Measurements from ENCODE around the gene DENND10. TPM values are rescaled to one million over a fixed set of nuclear protein-coding genes. Genes with fewer than 3 reads are reported as not detected.

Gene DENND10
- polyA plus RNA-seq, 1 experiment: 86.8 TPM

- CTCF ChIA-PET: no interaction called here
- Histone ChIP-seq H3K27me3 (ENCODE audit: control insufficient read depth, insufficient read depth, low read length) (no peaks in the 10 kb centered on the region), H3K4me3 (ENCODE audit: low read depth, low read length) (peak overlapping the region; percentile 76), H3K36me3 (ENCODE audit: control insufficient read depth, insufficient read depth, low read length) (peaks cover 12% of the 10 kb centered on the region)
- DNase-seq (ENCODE audit: low read depth): no peak
- TF ChIP-seq CTCF (IDR thresholded peaks at IDR 0.05; ENCODE audit: insufficient read depth, low read depth, low read length): no peak
- POLR2A ChIA-PET: no interaction called here
Measured at GRCh38 chr10:119166118-119166500, 62.2 kb downstream of the DENND10 start.

GRCh38 chr10:119166564-119166963 is 62.7 kb downstream of the DENND10 start:
- no peak overlapping the region for H3K4me3 ChIP-seq (ENCODE audit: low read depth, low read length)
- no peak for TF ChIP-seq CTCF (IDR thresholded peaks at IDR 0.05; ENCODE audit: insufficient read depth, low read depth, low read length)
- POLR2A ChIA-PET: no interaction called here
- H3K27me3 ChIP-seq (ENCODE audit: control insufficient read depth, insufficient read depth, low read length): no peaks in the 10 kb centered on the region
- peaks cover 16% of the 10 kb centered on the region for H3K36me3 ChIP-seq (ENCODE audit: control insufficient read depth, insufficient read depth, low read length)
- CTCF ChIA-PET: no interaction called here
- no peak for DNase-seq (ENCODE audit: low read depth)

GRCh38 chr10:119167041-119167440 is 63.1 kb downstream of the DENND10 start:
- CTCF ChIA-PET: interaction anchor here (1.1 to 2.9 kb wide), 3 partner anchors 9 to 32 kb away, joined by 3 to 11 read pairs (median 3); no protein-coding TSS in a partner anchor
- peaks cover 18% of the 10 kb centered on the region for H3K36me3 ChIP-seq (ENCODE audit: control insufficient read depth, insufficient read depth, low read length)

GRCh38 chr10:119174109-119174508 is 70.2 kb downstream of the DENND10 start:
- POLR2A ChIA-PET: no interaction called here
- CTCF ChIA-PET: interaction anchor here (1.6 kb wide), 1 partner anchor 32 kb away, joined by 3 read pairs; no protein-coding TSS in a partner anchor
- no peak for TF ChIP-seq CTCF (IDR thresholded peaks at IDR 0.05; ENCODE audit: insufficient read depth, low read depth, low read length)

More at GRCh38 chr10:119167041-119167440, 63.1 kb downstream of the DENND10 start:
- POLR2A ChIA-PET: no interaction called here
- no peaks in the 10 kb centered on the region for H3K27me3 ChIP-seq (ENCODE audit: control insufficient read depth, insufficient read depth, low read length)
- H3K4me3 ChIP-seq (ENCODE audit: low read depth, low read length): no peak overlapping the region
- DNase-seq (ENCODE audit: low read depth): no peak
- TF ChIP-seq CTCF (IDR thresholded peaks at IDR 0.05; ENCODE audit: insufficient read depth, low read depth, low read length): no peak

GRCh38 chr10:119176166-119176565 is 72.3 kb downstream of the DENND10 start:
- Histone ChIP-seq H3K36me3 (ENCODE audit: control insufficient read depth, insufficient read depth, low read length) (peaks cover 6% of the 10 kb centered on the region), H3K27me3 (ENCODE audit: control insufficient read depth, insufficient read depth, low read length) (no peaks in the 10 kb centered on the region), H3K4me3 (ENCODE audit: low read depth, low read length) (no peak overlapping the region)
- POLR2A ChIA-PET: interaction anchor here (1.2 kb wide), 1 partner anchor 14 kb away, joined by 3 read pairs; no protein-coding TSS in a partner anchor
- no peak for TF ChIP-seq CTCF (IDR thresholded peaks at IDR 0.05; ENCODE audit: insufficient read depth, low read depth, low read length)
- no peak for DNase-seq (ENCODE audit: low read depth)
- CTCF ChIA-PET: interaction anchor here (0.5 to 1.1 kb wide), 4 partner anchors 9 to 352 kb away, joined by 3 to 4 read pairs (median 3); no protein-coding TSS in a partner anchor

More at GRCh38 chr10:119174109-119174508, 70.2 kb downstream of the DENND10 start:
- no peaks in the 10 kb centered on the region for H3K27me3 ChIP-seq (ENCODE audit: control insufficient read depth, insufficient read depth, low read length)
- no peak overlapping the region for H3K4me3 ChIP-seq (ENCODE audit: low read depth, low read length)
- no peak for DNase-seq (ENCODE audit: low read depth)
- H3K36me3 ChIP-seq (ENCODE audit: control insufficient read depth, insufficient read depth, low read length): peaks cover 15% of the 10 kb centered on the region
